SK-N-SH treated with all-trans-retinoic acid at 6 μM for 48 hours (cell line): Measurements from ENCODE around the gene PKNOX2.

Experiments used
- ARNTL ChIP-seq: fragments of 450-650 bp; formaldehyde crosslinking; IDR thresholded peaks from 2 replicates; pipeline ENCODE4 v1.5.0; 2020; ENCODE audit warnings: low read depth, mild to moderate bottlenecking, moderate library complexity, borderline replicate concordance
- ESRRG ChIP-seq: fragments of 250-450 bp; sonication (Bioruptor Pico); IDR thresholded peaks from 2 replicates; pipeline ENCODE4 v1.6.1; 2021; ENCODE audit warnings: mild to moderate bottlenecking
- GLIS3 ChIP-seq: fragments of 250-450 bp; sonication (Bioruptor Pico); IDR thresholded peaks from 2 replicates; pipeline ENCODE4 v1.5.0; 2020; ENCODE audit warnings: mild to moderate bottlenecking, moderate library complexity
- OSR1 ChIP-seq: fragments of 250-450 bp; sonication (Bioruptor Pico); IDR thresholded peaks from 2 replicates; pipeline ENCODE4 v1.8.0; 2022; ENCODE audit warnings: moderate library complexity, mild to moderate bottlenecking, inconsistent platforms
- RARB ChIP-seq: fragments of 250-450 bp; sonication (Bioruptor Pico); IDR thresholded peaks from 2 replicates; pipeline ENCODE4 v1.8.0; 2021; ENCODE audit warnings: mild to moderate bottlenecking, moderate library complexity
- ZFP3 ChIP-seq: fragments of 250-450 bp; sonication (Bioruptor Pico); IDR thresholded peaks from 2 replicates; pipeline ENCODE4 v1.5.0; 2020; ENCODE audit warnings: mild to moderate bottlenecking, moderate library complexity
- ZNF565 ChIP-seq: fragments of 450-650 bp; formaldehyde crosslinking; conservative IDR thresholded peaks from 2 replicates; pipeline ENCODE4 v1.5.0; 2020; ENCODE audit warnings: low read depth, mild to moderate bottlenecking, moderate library complexity
- ZNF70 ChIP-seq: fragments of 450-650 bp; formaldehyde crosslinking; IDR thresholded peaks from 2 replicates; pipeline ENCODE4 v1.5.0; 2020; ENCODE audit warnings: mild to moderate bottlenecking, moderate library complexity
- ZNF8 ChIP-seq: fragments of 450-650 bp; formaldehyde crosslinking; IDR thresholded peaks from 2 replicates; pipeline ENCODE4 v1.5.0; 2020; ENCODE audit warnings: mild to moderate bottlenecking, moderate library complexity

- no peak for TF ChIP-seq RARB
- no peak for TF ChIP-seq ZNF70 (CRISPR knock-in tag)
- TF ChIP-seq ZNF565 (CRISPR knock-in tag), result no peak
- no peak for TF ChIP-seq ESRRG (CRISPR knock-in tag)
- TF ChIP-seq GLIS3 (CRISPR knock-in tag), result no peak
- no peak for TF ChIP-seq ARNTL
- TF ChIP-seq ZFP3 (CRISPR knock-in tag), result no peak
- no peak for TF ChIP-seq ZNF8 (CRISPR knock-in tag)
- TF ChIP-seq OSR1 (CRISPR knock-in tag), result no peak
Measured at GRCh38 chr11:125202362-125202880, 37.9 kb downstream of the PKNOX2 start.
